OCI-LY7 (cell line): ENCODE data around the gene TUBGCP6. TPM values are rescaled to one million over a fixed set of nuclear protein-coding genes. Genes with fewer than 3 reads are reported as not detected.

Source experiments
- BruUV-seq: library from RNA; stranded (reverse); fragments of 400-500 nt; replicated peaks from 2 replicates; lab custom pipeline; 2021; lab: Mats Ljungman, UMichigan
- CTCF ChIA-PET: fragments of 300-600 bp; sonication (Branson Sonifier 250); formaldehyde crosslinking; loops from one replicate; lab custom pipeline; 2022; ENCODE audit warnings: antibody characterized with exemption; ENCODE audit not compliant: unreplicated experiment; lab: Charles Lee
- POLR2A ChIA-PET: fragments of 300-600 bp; sonication (Branson Sonifier 250); formaldehyde crosslinking; loops from one replicate; lab custom pipeline; 2022; ENCODE audit warnings: antibody characterized with exemption; lab: Charles Lee
- DNase-seq: peaks from one replicate; pipeline ENCODE4 v3.0.0-alpha.2; 2015; ENCODE audit warnings: low spot score
- H2AFZ ChIP-seq: fragments of 200-600 bp; sonication (generic), shearing (Covaris generic); 2 replicates; pipeline ENCODE4 v1.6.1; 2014; ENCODE audit warnings: mild to moderate bottlenecking, antibody characterized with exemption, low read length, moderate library complexity
- H3K27ac ChIP-seq: fragments of 200-600 bp; sonication (generic); 2 replicates; pipeline ENCODE4 v1.5.1; 2014; ENCODE audit warnings: mixed run types, low read depth, mild to moderate bottlenecking, moderate library complexity, low read length, inconsistent platforms; ENCODE audit not compliant: poor library complexity, severe bottlenecking
- H3K36me3 ChIP-seq: fragments of 200-600 bp; sonication (generic); 2 replicates; pipeline ENCODE4 v1.6.1; 2014; ENCODE audit warnings: mild to moderate bottlenecking, antibody characterized with exemption, low read length, moderate library complexity, mixed read lengths; ENCODE audit not compliant: insufficient read depth
- H3K4me1 ChIP-seq: fragments of 200-600 bp; sonication (generic); 2 replicates; pipeline ENCODE4 v1.5.1; 2014; ENCODE audit warnings: mild to moderate bottlenecking, low read length; ENCODE audit not compliant: insufficient read depth, poor library complexity, severe bottlenecking
- H3K4me2 ChIP-seq: fragments of 200-600 bp; sonication (generic); 2 replicates; pipeline ENCODE4 v1.6.1; 2014; ENCODE audit warnings: mild to moderate bottlenecking, low read length
- H3K4me3 ChIP-seq: fragments of 200-600 bp; sonication (generic); 2 replicates; pipeline ENCODE4 v1.5.1; 2014; ENCODE audit warnings: mild to moderate bottlenecking, low read depth, low read length; ENCODE audit not compliant: poor library complexity, severe bottlenecking
- H3K79me2 ChIP-seq: fragments of 200-600 bp; sonication (generic); 2 replicates; pipeline ENCODE4 v1.6.1; 2016; ENCODE audit warnings: low read depth, mild to moderate bottlenecking, low read length, moderate library complexity, mixed read lengths; ENCODE audit not compliant: insufficient read depth
- H3K9me2 ChIP-seq: fragments of 200-600 bp; sonication (generic); 2 replicates; pipeline ENCODE4 v1.6.1; 2016; ENCODE audit warnings: mild to moderate bottlenecking, low read length, mixed read lengths; ENCODE audit not compliant: insufficient read depth
- H3K9me3 ChIP-seq: fragments of 200-600 bp; sonication (generic); 2 replicates; pipeline ENCODE4 v1.6.1; 2014; ENCODE audit warnings: mild to moderate bottlenecking, mixed run types, low read length, mixed read lengths
- H4K20me1 ChIP-seq: fragments of 200-600 bp; sonication (generic); 2 replicates; pipeline ENCODE4 v1.6.1; 2014; ENCODE audit warnings: mild to moderate bottlenecking, antibody characterized with exemption, low read length, moderate library complexity, mixed read lengths; ENCODE audit not compliant: insufficient read depth
- EZH2phosphoT487 ChIP-seq: fragments of 200-600 bp; sonication (generic); IDR thresholded peaks from 2 replicates; pipeline ENCODE4 v1.6.1; 2018; ENCODE audit warnings: low read depth, borderline replicate concordance, mild to moderate bottlenecking, mixed run types, antibody characterized with exemption, low read length, moderate library complexity, mixed read lengths
- intact Hi-C: fragments of 100-400 bp; cut with micrococcal nuclease; formaldehyde crosslinking; loops from one replicate; pipeline ENCODE4 v1.10.0; 2022; ENCODE audit not compliant: unreplicated experiment
- total RNA-seq, 2 experiments: library from RNA; depleted of rRNA in 1 of 2; stranded (reverse); fragments of >200 nt in 1 of 2; shearing (Covaris generic) in 1 of 2; gene quantifications; 2 replicates each; pipeline ENCODE4 v1.2.3, GENCODE V29; 2014 to 2022
- TF ChIP-seq, protein P1 (sequence below): fragments of 200-600 bp; sonication (generic); conservative IDR thresholded peaks from 2 replicates; pipeline ENCODE4 v1.5.1; 2014; ENCODE audit warnings: mild to moderate bottlenecking, antibody characterized with exemption, low read length, moderate library complexity, mixed read lengths

The TUBGCP6 gene
- total RNA-seq, 2 experiments from 2014 or later, result 57.7 to 63.2 TPM

DNA sequence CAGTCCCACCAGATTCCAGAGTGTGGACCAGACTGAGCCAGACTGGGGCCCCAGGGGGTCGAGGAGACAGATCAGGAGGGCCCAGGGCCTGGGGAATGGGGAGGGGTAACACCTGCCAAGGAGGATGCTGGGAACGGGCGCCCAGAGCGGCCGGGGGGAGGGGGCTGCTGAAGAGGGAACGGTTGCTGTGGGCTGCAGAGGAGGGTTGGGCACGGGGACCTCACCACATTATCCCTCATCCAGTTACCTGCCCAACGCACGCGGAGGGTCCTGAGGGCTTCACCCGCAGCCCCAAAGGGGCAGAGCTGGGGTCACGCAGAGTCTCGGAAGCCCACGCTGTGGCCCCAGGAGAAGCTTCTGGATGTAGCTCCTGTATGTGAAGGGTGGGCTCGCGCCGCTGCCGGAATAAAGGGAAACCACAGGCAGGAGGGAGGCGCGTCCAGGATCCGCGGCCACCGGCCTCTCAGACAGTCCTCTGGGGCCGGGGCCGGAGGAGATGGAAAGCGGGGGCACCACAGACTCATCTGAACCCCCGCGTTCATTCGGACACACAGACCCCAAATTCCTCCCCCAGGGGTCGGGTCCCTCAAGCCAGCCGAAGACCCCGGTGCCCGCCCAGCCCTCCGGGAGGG lies 44.9 kb downstream of the TUBGCP6 start:
- H3K4me1 ChIP-seq, result peaks cover 19% of the 10 kb centered on the region

DNA sequence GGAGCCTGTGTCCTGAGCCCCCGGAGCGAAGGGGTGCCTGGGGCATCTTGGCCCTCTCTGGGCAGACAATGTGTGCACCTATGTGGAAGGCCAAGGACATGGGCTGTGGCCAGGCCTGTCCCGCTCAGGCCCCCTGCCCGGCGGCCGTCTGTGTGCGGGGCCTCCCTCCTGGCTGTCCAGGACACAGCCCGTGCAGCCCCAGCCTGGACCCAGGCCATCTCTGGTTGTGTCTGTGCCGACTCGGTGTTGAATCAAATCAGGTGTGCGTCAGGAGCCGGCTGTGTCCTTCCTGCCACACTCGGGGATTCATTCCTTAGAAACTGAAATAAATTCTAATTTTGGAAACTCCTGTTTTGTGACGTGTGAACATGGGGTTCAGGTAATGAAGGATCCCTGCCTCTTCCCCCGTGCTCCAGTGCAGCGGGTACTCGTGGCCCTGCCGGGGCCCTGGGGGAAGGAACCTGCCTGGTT lies 45.5 kb downstream of the TUBGCP6 start:
- H4K20me1 ChIP-seq, result 0 out of 2 replicates have a peak, but pooled peaks cover 8% of the 10 kb centered on the region
- no peak overlapping the region for H3K4me3 ChIP-seq
- H3K9me2 ChIP-seq, result no peaks in the 10 kb centered on the region
- CTCF ChIA-PET, result no interaction called here
- no peak for TF ChIP-seq EZH2phosphoT487
- TF ChIP-seq, protein P1, sequence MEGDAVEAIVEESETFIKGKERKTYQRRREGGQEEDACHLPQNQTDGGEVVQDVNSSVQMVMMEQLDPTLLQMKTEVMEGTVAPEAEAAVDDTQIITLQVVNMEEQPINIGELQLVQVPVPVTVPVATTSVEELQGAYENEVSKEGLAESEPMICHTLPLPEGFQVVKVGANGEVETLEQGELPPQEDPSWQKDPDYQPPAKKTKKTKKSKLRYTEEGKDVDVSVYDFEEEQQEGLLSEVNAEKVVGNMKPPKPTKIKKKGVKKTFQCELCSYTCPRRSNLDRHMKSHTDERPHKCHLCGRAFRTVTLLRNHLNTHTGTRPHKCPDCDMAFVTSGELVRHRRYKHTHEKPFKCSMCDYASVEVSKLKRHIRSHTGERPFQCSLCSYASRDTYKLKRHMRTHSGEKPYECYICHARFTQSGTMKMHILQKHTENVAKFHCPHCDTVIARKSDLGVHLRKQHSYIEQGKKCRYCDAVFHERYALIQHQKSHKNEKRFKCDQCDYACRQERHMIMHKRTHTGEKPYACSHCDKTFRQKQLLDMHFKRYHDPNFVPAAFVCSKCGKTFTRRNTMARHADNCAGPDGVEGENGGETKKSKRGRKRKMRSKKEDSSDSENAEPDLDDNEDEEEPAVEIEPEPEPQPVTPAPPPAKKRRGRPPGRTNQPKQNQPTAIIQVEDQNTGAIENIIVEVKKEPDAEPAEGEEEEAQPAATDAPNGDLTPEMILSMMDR, result no peak
- peaks cover 8% of the 10 kb centered on the region; the same call in 1 of the 2 replicates for H3K9me3 ChIP-seq
- peaks cover 27% of the 10 kb centered on the region for H3K79me2 ChIP-seq
- POLR2A ChIA-PET, result no interaction called here
- peaks cover 54% of the 10 kb centered on the region for H3K36me3 ChIP-seq
- H3K4me2 ChIP-seq, result peak overlapping the region; percentile 92; the same call in 1 of the 2 replicates
- intact Hi-C loops, result no loop called here
- peaks cover 25% of the 10 kb centered on the region for H3K4me1 ChIP-seq
- peak overlapping the region; percentile 34 for H3K27ac ChIP-seq
- no peak for DNase-seq
- no TSS peak for BruUV-seq
- H2AFZ ChIP-seq, result no peak overlapping the region

More for the DNA sequence above, 44.9 kb downstream of the TUBGCP6 start:
- no TSS peak for BruUV-seq
- H3K4me3 ChIP-seq, result peak overlapping the region; percentile 98
- peaks cover 53% of the 10 kb centered on the region for H3K36me3 ChIP-seq
- ChIA-PET CTCF (no interaction called here), POLR2A (no interaction called here)
- no peaks in the 10 kb centered on the region for H3K9me2 ChIP-seq
- intact Hi-C loops, result loop anchor here (2.0 kb wide), 1 partner anchor 51 kb away; no protein-coding TSS in a partner anchor
- H4K20me1 ChIP-seq, result 0 out of 2 replicates have a peak, but pooled peaks cover 8% of the 10 kb centered on the region
- H3K27ac ChIP-seq, result peak overlapping the region; percentile 34
- no peak overlapping the region for H2AFZ ChIP-seq
- TF ChIP-seq EZH2phosphoT487, result no peak
- TF ChIP-seq, protein P1, result no peak
- H3K9me3 ChIP-seq, result peaks cover 8% of the 10 kb centered on the region; the same call in 1 of the 2 replicates
- DNase-seq, result peak; percentile 24
- H3K79me2 ChIP-seq, result peaks cover 32% of the 10 kb centered on the region
- H3K4me2 ChIP-seq, result peak overlapping the region; percentile 92

DNA sequence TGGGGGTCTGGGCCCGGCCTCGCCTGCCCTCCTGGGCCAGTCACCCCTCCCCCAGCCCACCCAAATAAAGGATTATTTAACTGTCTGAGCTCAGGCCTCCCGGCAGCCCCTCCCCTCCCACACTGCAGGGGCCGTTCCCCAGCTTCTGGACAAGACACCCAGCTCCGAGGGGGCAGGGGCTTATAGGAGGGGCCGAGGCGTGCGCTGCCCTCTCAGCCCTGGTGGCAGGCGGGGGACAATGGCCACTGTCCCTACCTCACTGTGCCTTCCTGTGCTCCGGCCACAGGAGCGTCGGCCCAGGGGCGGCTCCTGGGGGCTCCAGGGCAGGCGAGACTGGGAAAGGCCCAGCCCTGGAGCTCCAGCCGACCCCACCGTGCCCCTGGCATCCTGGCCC lies 46.2 kb downstream of the TUBGCP6 start:
- CTCF ChIA-PET, result no interaction called here
- no peak overlapping the region for H3K4me2 ChIP-seq
- peaks cover 8% of the 10 kb centered on the region; the same call in 1 of the 2 replicates for H3K9me3 ChIP-seq
- H3K4me3 ChIP-seq, result no peak overlapping the region
- H4K20me1 ChIP-seq, result 0 out of 2 replicates have a peak, but pooled peaks cover 8% of the 10 kb centered on the region
- BruUV-seq, result no TSS peak
- intact Hi-C loops, result no loop called here
- no peak overlapping the region for H2AFZ ChIP-seq
- no peaks in the 10 kb centered on the region for H3K9me2 ChIP-seq
- TF ChIP-seq EZH2phosphoT487, result no peak
- TF ChIP-seq, protein P1, result no peak
- peaks cover 26% of the 10 kb centered on the region for H3K4me1 ChIP-seq
- H3K27ac ChIP-seq, result no peak overlapping the region
- POLR2A ChIA-PET, result no interaction called here
- peaks cover 23% of the 10 kb centered on the region for H3K79me2 ChIP-seq
- DNase-seq, result no peak
- peaks cover 57% of the 10 kb centered on the region for H3K36me3 ChIP-seq
